Measurements from ENCODE around the gene SDHA. TPM values are rescaled to one million over a fixed set of nuclear protein-coding genes. Genes with fewer than 3 reads are reported as not detected.
"Not testable (repeated sequence)": the region's sequence is repeated elsewhere in the genome, so short reads cannot be mapped to it uniquely, and the experiment has no call there.

The SDHA gene
- polyA plus RNA-seq, 3 donors = 55.0 to 98.0 (median 91.5) TPM

- Histone ChIP-seq H3K9ac (ENCODE audit: insufficient read depth, low read length, poor library complexity, severe bottlenecking) (no peak overlapping the region), H3K9me3 (replicated peaks in 1 of 2; ENCODE audit: control insufficient read depth in 1 of 2, insufficient read depth in 1 of 2, low read length in 2 of 2) (no peaks in the 10 kb centered on the region), H3K79me2 (ENCODE audit: insufficient read depth, low read length) (no peaks in the 10 kb centered on the region), H4K20me1 (ENCODE audit: insufficient read depth, low read length) (no peaks in the 10 kb centered on the region), H3K36me3 (replicated peaks in 1 of 2; ENCODE audit: control insufficient read depth in 1 of 2, insufficient read depth in 2 of 2, low read length in 2 of 2) (no peaks in the 10 kb centered on the region), H3K4me2 (replicated peaks; ENCODE audit: extremely low read depth, low read length, poor library complexity, severe bottlenecking) (no peak overlapping the region), H3K27me3 (ENCODE audit: control insufficient read depth in 2 of 2, insufficient read depth in 2 of 2, low read length in 2 of 2) (peaks cover 0 to 8% of the 10 kb centered on the region in 2 donors), H3K4me1 (ENCODE audit: control insufficient read depth in 1 of 2, insufficient read depth in 2 of 2, low read length in 2 of 2) (no peaks in the 10 kb centered on the region), H3K27ac (ENCODE audit: low read depth in 1 of 2, low read length in 2 of 2) (no peak overlapping the region), H3K4me3 (replicated peaks in 1 of 3; ENCODE audit: low read depth in 2 of 3, low read length in 3 of 3) (no peak overlapping the region), H2AFZ (ENCODE audit: insufficient read depth, low read depth, low read length, poor library complexity, severe bottlenecking) (no peak overlapping the region)
- no peak for TF ChIP-seq CTCF (IDR thresholded peaks at IDR 0.05)
- Mint-ChIP-seq H3K36me3 (no peaks in the 10 kb centered on the region), H3K4me3 (no peak overlapping the region), H3K27me3 (ENCODE audit: low read depth in 3 of 3) (peaks cover 4 to 23% (median 15%) of the 10 kb centered on the region in 3 donors), H3K4me1 (no peaks in the 10 kb centered on the region), H3K27ac (no peak overlapping the region), H3K9me3 (peaks cover 0 to 2% (median 0%) of the 10 kb centered on the region in 7 donors)
- 84% methylated on average over 27 of the region's 33 CpGs for WGBS (ENCODE audit: insufficient coverage)
- intact Hi-C loops (cut with micrococcal nuclease) = no loop called here
- DNase-seq = no peak
Observed at GRCh38 chr5:195401-196160, 22.5 kb upstream of the SDHA start.

DNA sequence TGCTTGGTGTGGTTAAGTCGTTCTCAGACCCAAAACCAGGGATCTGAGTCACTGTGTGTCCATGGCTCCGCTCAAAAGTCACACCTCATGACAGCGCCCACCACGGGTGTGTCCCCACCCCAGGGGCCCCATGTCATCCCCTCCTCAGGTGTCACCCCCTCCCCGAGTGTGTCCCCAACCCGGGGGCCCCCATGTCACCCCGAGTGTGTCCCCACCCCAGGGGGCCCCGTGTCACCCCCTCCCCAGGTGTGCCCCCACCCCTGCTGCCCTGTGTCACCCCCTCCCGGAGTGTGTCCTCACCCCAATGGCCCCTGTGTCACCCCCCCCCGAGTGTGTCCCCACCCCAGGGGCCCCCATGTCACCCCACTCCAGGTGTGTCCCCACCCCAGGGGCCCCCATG, 21.8 kb upstream of the SDHA start:
- Histone ChIP-seq H3K27ac (ENCODE audit: low read depth in 1 of 2, low read length in 2 of 2) (no peak overlapping the region), H3K4me1 (ENCODE audit: control insufficient read depth in 1 of 2, insufficient read depth in 2 of 2, low read length in 2 of 2) (no peaks in the 10 kb centered on the region), H3K79me2 (ENCODE audit: insufficient read depth, low read length) (no peaks in the 10 kb centered on the region), H2AFZ (ENCODE audit: insufficient read depth, low read depth, low read length, poor library complexity, severe bottlenecking) (no peak overlapping the region), H3K9ac (ENCODE audit: insufficient read depth, low read length, poor library complexity, severe bottlenecking) (no peak overlapping the region), H3K36me3 (replicated peaks in 1 of 2; ENCODE audit: control insufficient read depth in 1 of 2, insufficient read depth in 2 of 2, low read length in 2 of 2) (no peaks in the 10 kb centered on the region), H3K9me3 (replicated peaks in 1 of 2; ENCODE audit: control insufficient read depth in 1 of 2, insufficient read depth in 1 of 2, low read length in 2 of 2) (no peaks in the 10 kb centered on the region), H4K20me1 (ENCODE audit: insufficient read depth, low read length) (no peaks in the 10 kb centered on the region), H3K4me3 (replicated peaks in 1 of 3; ENCODE audit: low read depth in 2 of 3, low read length in 3 of 3) (no peak overlapping the region), H3K27me3 (ENCODE audit: control insufficient read depth in 2 of 2, insufficient read depth in 2 of 2, low read length in 2 of 2) (peaks cover 0 to 2% of the 10 kb centered on the region in 2 donors), H3K4me2 (replicated peaks; ENCODE audit: extremely low read depth, low read length, poor library complexity, severe bottlenecking) (no peak overlapping the region)
- peaks cover 1 to 15% (median 7%) of the 10 kb centered on the region in 3 donors for H3K27me3 Mint-ChIP-seq (ENCODE audit: low read depth in 3 of 3)
- H3K36me3 Mint-ChIP-seq = no peaks in the 10 kb centered on the region
- no peak overlapping the region for H3K4me3 Mint-ChIP-seq
- no peaks in the 10 kb centered on the region for H3K4me1 Mint-ChIP-seq
- H3K27ac Mint-ChIP-seq = no peak overlapping the region
- 83% methylated on average over 4 of the region's 10 CpGs for WGBS (ENCODE audit: insufficient coverage)
- peaks cover 0 to 2% (median 0%) of the 10 kb centered on the region in 7 donors for H3K9me3 Mint-ChIP-seq
- TF ChIP-seq CTCF (IDR thresholded peaks at IDR 0.05) = no peak
- intact Hi-C loops (cut with micrococcal nuclease) = no loop called here
- no peak for DNase-seq

DNA sequence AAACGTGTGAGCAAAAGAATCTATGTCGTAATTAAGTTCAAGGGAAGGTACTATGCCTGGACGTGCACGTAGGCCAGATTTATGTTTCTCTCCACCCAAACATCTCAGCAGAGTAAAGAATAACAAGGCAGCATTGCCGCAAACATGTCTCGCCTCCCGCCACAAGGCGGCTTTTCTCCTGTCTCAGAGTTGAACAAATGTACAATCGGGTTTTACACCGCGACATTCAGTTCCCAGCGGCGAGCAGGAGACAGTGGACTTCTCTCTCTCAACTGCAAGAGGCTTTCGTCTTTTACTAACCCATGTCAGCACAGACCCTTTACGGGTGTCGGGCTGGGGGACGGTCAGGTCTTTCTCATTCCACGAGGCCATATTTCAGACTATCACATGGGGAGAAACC, 21.1 kb upstream of the SDHA start:
- H3K27me3 ChIP-seq (ENCODE audit: control insufficient read depth in 2 of 2, insufficient read depth in 2 of 2, low read length in 2 of 2); H3K9me3 Mint-ChIP-seq; H3K27ac ChIP-seq (ENCODE audit: low read depth in 1 of 2, low read length in 2 of 2); H3K4me3 ChIP-seq (replicated peaks in 1 of 3; ENCODE audit: low read depth in 2 of 3, low read length in 3 of 3); DNase-seq; H3K79me2 ChIP-seq (ENCODE audit: insufficient read depth, low read length); H3K4me1 ChIP-seq (ENCODE audit: control insufficient read depth in 1 of 2, insufficient read depth in 2 of 2, low read length in 2 of 2); H3K4me1 Mint-ChIP-seq; H3K4me3 Mint-ChIP-seq; H4K20me1 ChIP-seq (ENCODE audit: insufficient read depth, low read length); H3K36me3 ChIP-seq (replicated peaks in 1 of 2; ENCODE audit: control insufficient read depth in 1 of 2, insufficient read depth in 2 of 2, low read length in 2 of 2); H3K36me3 Mint-ChIP-seq; H3K27ac Mint-ChIP-seq; H2AFZ ChIP-seq (ENCODE audit: insufficient read depth, low read depth, low read length, poor library complexity, severe bottlenecking); H3K9me3 ChIP-seq (replicated peaks in 1 of 2; ENCODE audit: control insufficient read depth in 1 of 2, insufficient read depth in 1 of 2, low read length in 2 of 2); H3K4me2 ChIP-seq (replicated peaks; ENCODE audit: extremely low read depth, low read length, poor library complexity, severe bottlenecking); intact Hi-C loops (cut with micrococcal nuclease); H3K27me3 Mint-ChIP-seq (ENCODE audit: low read depth in 3 of 3); H3K9ac ChIP-seq (ENCODE audit: insufficient read depth, low read length, poor library complexity, severe bottlenecking): not testable (repeated sequence)
- WGBS (ENCODE audit: insufficient coverage) = 91% methylated on average over 14 of the region's 18 CpGs

Data from CD14-positive monocyte (primary cell).